ENCODE data around the gene PLEKHG3.

Gene PLEKHG3

DNA sequence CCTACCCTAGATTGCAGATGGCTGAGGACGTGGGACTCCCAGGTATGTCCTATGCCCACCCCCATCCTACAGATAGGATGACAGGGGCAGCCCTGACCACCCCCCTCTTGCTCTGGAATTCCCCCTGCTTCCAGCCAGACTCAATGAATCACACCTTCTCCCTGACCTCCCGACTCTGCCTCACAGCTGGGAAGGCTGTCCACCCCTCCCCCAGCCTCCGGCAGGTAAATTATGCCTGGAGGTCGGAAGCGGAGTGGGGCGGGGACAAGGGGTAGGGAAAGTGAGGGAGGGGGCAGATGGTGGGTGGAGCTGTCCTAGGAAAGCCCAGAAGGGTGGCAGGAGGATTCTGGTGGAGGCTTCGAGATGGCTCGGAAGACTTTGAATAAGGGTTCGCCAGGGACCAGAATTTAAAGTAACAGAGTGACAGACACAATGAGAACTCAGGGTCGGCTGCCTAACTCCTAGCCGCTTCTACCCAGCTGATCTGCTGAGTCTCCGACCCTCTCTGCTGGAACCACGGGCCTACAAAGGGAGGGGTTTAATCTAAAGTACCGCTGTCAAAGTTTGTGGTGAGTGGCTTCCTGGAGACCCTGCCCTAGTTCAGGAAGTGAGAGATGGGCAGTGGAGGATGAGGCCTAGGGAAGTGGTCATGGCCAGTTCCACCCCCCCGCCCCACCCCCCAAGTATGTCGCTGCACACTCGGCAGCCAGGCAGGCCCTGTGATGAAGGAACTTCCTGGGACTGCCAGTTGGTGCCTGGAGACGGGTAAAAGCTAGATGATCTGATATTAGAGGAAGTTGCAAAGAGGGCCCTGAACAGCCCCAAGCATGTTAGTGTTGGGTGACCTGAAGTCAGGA, 4.2 kb downstream of the PLEKHG3 start:
- DNase-seq, result no peak

DNA sequence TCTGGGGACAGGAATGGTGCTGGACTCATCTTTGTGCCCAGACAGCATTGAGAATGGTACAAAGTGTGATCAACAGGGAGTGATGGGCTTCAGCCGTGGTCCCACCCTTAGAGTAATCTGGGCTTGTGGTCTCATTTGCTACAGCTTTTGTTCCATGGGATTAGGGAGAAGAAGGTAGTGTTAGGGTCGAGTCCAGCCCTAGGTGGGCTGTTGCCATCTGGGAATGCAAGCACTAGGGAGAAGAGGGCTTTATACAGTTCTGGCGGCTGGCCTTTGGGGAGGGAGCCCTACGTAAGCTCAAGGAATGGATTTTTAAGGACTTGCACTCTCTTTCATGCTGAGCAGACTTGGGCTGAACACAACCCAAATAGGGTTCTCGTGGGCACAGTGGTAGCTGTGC, 4.9 kb downstream of the PLEKHG3 start:
- DNase-seq, result no peak

DNA sequence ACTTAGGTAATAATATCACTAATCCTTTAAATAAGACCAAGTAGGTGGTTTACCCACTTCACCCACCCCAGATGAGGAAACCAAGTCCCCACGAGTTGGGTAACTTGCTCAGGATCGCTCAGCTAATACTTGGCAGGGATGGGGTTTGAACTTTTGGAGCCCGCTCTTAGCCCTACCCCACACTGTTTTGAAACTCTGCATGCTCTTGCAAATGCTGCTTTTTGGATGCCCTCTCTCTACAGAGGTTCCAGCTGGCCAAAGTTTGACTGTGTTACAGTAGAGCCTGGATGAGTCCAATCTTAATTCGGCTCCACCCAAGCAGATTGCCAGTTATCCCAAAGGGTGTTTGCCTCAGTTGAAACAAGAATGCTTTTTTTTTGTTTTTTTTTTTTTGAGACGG, 6.8 kb downstream of the PLEKHG3 start:
- no peak for DNase-seq

GRCh38 chr14:64713677-64714076, 9.5 kb downstream of the PLEKHG3 start:
- DNase-seq, result no peak

- DNase-seq, result no peak
Measured at GRCh38 chr14:64714432-64715025, 10.3 kb downstream of the PLEKHG3 start.

DNA sequence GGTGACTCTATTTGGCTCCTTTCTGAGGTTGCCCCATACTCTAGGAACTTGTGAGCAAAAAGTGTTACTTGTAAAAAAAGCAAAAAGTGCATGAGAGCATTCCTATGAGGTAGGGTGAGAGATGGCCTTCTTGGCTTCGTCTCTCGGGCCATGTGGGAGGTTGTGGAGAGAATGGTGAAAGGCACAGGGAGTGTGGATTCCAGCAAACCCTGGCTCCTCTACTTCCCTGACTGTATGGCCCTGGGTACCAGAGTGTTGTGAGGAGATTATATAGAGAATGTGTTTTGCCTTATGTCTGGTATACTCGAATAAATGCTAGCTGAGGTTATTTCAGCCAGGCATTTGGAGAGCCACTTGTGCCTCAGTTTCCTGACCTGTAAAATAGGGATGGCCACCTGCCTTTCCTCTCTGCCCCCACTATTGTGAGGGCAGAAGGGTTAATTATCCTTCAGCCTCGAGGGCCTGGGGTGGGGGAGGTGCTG, 11.0 kb downstream of the PLEKHG3 start:
- no peak for DNase-seq

DNA sequence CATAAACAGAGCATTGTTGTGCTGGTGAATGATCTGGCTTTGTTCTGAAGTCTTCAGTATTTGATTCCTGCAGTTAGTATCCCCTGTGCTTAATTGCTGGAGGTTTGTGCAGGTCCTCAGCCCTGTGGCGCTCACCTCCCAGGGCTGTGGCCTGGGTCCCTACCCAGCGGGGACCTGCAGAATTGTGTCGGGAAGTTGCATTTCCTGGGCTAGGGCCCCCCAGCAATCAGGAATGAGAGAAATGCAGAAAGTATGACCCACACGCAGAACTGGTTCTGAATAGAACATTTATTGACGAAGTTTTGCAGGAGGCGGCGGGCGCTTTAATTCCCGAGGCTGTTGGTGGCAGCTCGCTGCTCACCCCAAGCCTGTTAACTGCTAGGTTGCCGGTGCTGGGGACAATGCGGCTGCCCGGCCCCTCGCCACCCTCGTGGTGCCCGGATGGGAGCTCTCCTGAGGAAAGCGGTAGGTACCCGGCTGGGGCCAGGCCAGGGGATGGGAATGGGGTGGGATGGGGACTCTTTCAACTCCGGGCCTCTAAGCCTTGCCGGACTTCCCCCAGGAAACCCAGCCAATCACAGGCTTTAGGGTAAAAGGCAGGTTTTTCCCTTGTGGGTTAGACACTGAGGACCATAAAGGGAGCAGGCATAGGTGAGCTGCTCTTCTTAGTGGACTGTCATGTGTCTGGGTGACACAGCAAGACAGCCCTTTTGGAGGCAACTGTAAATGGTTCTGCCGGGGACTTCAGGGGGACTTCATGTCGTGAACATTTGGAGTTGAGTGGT, 11.6 kb downstream of the PLEKHG3 start:
- no peak for DNase-seq

- DNase-seq, result no peak
Measured at GRCh38 chr14:64717870-64718269, 13.6 kb downstream of the PLEKHG3 start.

GRCh38 chr14:64718762-64719161, 14.5 kb downstream of the PLEKHG3 start:
- no peak for DNase-seq

DNA sequence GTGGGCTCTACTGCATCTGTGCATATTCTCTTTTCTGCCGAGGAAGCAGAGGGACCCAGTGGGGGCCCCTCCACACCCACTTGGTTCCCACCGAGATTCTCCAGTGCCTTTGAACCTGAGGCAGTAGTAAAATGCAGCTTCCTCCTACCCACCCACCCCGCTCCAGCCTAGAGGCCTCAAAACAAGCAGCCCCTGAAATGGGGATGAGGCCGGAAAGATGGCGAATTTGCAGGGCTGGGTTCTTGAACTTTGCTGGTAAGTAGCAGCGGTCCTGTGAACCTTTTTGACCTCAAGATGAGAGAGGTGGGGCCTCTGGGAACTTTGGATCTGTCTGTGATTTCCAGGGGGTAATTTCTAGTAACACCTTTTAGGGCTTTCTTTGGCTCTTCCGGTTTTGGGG, 15.4 kb downstream of the PLEKHG3 start:
- no peak for DNase-seq

DNA sequence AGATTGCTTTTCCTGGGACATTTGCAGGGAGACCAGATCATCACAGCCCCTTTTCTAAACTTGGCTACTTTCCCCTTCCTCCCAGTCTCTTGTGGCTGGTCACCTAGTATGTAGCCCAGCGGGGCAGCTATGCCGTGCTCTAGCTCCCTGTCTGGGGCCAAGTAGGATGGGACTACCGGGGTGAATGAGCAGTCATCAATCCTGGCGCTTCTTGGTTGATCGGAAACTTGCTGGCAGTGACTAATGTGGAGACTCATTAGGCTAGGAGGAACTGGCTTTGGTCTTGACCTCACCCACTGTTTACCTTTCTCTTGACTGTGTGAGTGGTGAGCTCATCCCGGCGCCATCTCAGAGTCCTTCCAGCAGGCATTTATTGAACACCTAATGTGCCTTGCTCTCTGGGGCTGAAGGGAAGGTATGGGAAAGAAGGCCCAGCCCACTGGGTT, 15.9 kb downstream of the PLEKHG3 start:
- no peak for DNase-seq

- DNase-seq, result peak in 1 of 2 experiments; percentile 41
Measured at GRCh38 chr14:64721391-64721791, 17.2 kb downstream of the PLEKHG3 start.

DNA sequence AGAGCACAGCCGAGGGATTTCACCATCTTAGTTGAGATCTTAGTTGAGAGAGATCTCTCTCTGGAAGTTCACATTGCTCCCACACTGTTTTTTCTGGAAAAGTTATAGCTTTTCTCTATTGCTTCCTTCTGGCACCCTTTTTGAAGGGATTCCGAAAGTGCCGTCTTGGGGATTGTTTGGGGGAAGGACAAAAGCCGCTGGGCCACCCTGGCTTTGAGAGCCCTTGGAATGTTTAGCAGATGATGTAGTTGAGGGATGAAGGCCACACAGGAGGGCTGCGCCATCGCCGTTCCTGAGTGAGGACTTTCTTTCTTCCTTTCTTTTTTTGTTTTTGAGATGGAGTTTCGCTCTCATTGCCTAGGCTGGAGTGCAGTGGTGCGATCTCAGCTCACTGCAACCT, 17.7 kb downstream of the PLEKHG3 start:
- DNase-seq, result no peak

- no peak for DNase-seq
Measured at GRCh38 chr14:64722842-64723447, 18.7 kb downstream of the PLEKHG3 start.

DNA sequence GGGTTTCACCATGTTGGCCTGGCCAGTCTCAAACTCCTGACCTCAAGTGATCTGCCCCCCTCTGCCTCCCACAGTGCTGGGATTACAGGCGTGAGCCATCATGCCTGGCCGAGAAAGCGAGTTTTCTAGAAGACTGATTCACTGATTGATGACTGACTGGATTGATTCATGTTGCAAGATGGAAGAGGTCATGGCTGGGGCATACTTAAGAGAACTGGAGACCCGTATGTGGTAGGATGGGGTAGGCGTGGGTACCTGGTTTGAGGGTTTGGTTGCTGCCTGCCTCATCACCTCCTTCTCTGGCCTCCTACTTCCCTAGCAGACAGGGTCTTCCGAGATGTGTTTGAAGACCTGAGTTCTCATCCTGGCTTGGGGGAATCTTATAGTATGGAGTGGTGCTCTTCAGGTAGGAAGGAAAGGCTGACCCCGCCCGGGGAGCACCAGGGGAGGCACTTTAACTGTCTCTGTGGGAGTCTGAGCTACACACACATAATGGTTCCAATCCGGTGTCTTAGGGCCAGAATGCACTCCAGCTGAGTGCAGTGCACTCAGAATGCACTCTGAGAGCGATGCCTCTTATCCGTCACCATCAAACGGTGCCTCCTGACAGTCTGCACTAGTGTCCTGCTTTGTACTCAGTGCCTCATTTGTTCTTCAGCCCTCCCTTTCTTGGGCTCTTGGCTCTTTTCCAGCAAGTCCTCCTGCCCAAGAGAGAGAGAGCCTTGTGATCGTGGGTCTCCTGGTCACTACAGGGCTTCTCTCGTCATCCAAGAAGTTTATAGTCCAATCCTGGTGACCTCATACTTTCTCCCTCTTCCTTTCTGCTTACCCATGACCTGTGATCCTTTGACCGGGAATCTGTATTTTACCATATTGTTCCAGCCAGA, 19.7 kb downstream of the PLEKHG3 start:
- DNase-seq, result no peak

GRCh38 chr14:64724578-64724930, 20.3 kb downstream of the PLEKHG3 start:
- DNase-seq, result no peak

DNA sequence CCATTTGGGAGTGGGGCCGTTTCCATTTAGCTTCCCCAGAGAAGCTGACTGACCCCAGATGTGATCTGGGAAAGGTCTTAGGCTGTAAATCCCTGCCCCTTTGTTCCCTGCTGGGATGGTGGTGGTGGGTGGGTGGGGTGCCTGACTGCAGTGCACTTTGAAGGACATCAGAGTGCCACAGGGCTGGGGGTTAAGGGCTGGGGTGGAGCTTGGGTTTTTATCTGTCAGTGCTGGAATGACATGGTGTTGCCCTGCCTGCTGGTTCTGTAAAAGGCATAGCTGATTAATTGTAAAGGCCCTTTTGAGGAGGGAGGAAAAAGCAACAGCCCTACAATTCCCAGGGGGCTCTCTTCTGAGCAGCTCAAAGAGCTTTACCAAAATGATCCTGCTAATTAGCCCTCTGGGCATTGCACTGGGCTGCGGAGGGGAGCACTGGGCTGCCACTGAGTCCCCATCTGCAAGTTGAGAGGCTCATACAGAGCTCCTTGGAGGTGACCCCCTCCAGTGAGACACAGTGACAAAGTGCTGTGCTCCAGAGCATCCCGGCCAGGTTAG, 21.1 kb downstream of the PLEKHG3 start:
- peak; percentile 95 to 98 for DNase-seq

- DNase-seq, result peak in 1 of 2 experiments; percentile 48
Measured at GRCh38 chr14:64725879-64726584, 21.8 kb downstream of the PLEKHG3 start.

DNA sequence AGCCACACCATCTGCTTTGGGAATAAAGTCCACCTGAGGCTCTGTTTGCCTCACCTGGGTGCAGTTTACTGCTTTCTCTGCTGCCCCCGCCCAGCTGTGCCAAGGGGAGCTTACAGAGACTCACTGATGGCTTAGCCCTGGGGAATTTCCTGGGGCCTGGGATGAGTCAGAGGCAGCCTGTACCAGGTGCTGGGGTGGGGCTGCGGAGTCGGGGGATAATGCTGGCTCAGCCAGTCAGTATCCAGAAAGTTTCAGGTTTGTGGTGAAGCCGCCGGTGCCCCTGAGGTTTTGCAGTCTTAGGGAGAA, 22.3 kb downstream of the PLEKHG3 start:
- DNase-seq, result peak; percentile 60 to 85

DNA sequence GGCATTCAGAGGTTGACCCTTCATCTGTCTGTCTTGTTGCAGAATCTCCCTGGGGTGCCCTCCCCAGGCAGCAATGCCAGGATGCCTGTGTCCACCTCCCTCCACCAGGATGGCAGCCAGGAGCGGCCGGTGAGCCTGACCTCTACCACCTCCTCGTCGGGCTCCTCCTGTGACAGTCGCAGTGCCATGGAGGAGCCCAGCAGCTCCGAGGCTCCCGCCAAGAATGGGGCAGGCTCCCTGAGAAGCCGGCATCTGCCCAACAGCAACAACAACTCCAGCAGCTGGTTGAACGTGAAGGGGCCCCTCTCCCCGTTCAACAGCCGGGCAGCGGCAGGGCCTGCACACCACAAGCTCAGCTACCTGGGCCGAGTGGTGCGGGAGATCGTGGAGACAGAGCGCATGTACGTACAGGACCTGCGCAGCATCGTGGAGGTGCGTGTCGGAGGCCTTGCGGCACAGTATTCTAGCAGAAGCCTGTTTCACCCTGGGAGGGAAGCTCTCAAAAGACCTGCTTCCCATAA, 23.4 kb downstream of the PLEKHG3 start:
- DNase-seq, result no peak

DNA sequence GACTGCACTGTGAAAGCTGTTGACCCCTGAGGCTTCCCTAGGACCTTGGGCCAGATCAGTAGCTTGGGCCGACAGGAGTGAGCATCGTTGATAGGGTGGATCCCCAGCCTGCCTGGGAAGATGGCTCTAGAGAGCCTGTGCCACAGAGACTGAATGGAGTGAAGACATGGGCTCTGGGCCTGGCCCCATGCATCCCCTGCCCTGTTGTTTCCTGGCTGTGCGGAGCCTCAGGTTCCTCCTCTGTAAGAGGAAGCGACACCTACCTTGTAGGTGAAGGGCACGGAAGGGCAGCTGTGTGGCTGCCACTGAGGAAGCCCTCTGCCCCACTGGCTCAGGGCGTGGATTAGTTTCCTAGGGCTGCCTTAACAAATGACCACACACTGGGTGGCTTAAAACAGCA, 23.9 kb downstream of the PLEKHG3 start:
- DNase-seq, result no peak
